HG03139 (cell line): ENCODE measurements around the gene MS4A12.
"Not testable (repeated sequence)": the region's sequence is repeated elsewhere in the genome, so short reads cannot be mapped to it uniquely, and the experiment has no call there.

Source experiments
- ATAC-seq: cut with Tn5 transposase; IDR thresholded peaks from one replicate; pipeline ENCODE4 v1.9.1; 2021; ENCODE audit not compliant: unreplicated experiment

Gene MS4A12

DNA sequence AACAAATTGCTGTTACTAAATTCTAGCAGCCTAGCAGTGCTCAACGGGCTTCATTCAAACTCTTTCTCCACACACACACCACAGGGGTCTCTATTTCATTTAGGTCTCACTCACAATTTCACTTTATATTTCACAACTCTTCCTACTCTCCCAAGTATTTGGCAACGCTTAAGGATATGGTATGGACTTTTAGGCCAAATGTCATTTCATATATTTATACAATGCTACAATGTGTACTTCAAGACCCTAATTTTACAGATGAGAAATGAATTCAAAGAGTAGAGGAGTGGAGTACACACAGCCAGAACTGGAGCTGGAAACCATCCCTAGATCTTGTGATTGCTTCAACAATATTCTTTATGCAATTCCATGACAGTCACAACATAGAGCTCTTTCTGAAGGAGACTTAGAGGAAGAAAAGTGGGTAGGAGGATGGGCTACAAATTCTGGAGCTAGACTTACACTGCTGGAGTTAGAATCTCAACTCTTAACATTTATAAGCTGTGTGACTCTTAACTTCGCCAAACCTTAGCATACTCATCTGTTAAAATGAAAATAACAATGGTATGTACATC, 20.2 kb downstream of the MS4A12 start:
- no peak for ATAC-seq

DNA sequence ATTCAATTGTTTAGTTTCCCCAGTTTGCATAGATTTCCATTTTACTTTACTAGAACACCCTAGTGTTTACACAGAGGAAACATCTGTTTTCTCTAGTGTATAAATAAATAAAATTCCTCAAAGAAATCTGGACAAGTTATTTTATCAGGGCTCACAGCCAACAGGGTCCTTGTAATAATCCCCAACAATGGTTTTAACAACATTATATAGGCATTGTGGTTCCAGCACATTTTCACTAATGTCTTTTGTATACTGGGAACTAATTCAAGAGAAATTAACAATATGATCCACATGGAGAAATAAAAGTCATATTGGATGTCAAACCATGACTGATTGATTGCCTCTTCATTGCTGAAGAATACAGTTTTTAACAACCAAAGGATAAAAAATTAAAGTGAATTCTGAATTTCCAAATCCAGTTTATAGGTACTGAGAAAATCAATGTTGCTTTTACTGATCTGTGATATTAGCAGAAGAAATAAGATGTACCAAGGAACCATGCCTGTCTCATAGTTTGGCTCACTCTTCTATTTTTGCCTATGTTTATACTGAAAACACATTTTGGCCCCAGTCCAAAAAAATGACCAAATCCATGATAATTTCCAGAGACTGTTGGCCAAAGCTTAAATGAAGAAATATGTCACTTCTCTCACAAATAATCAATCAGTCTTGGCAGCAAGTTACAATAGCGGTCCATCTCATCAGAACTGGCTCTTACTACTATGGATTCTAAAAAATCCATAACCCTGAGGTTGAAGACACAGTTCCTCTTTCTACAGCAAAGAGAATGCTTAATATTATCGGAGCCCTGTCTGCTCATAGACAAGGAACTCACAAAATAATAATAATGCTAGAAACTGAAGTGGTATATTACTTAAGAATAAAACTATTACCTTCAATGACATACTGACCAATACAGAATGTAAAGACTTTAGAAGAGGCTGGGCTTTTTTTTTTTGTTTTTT, 21.2 kb downstream of the MS4A12 start:
- no peak for ATAC-seq

DNA sequence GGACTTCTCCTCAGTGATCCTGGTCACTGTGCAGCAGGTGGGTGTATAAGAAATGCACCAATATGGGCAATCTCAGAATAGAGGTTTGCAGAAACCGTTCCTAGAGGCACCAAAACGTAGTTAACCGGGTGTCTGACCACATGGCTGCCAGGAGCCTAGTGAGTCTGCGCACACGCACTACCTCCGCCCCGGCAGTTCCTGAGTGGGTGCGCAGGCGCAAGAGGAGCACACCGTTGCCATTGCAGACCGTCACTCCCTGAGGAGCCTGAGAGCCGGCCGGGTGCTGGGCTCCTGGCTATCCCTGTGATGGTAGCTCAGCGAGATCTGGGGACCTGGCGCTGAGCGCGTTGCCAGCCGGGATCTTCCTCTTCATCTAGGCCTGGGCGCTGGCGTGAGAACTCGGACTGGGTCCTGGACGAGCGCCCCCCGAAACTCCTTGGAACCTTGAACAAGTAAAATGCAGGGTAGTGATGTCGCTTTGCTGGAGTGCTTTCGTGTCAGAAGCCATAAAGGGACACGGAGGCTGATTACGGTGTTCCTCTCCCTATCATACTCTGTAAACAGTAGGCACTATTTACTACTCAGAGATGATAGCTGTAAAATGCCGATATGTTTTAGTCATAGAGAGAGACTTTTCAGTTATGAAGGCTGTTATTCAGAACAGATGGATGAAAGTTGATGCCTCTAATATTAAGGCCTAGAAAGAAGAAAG, 22.7 kb downstream of the MS4A12 start, which contains the start of gene MS4A13:
TSS of gene MS4A13 (plus strand) at position 249 of the 712 bp plus-strand sequence. CDS start 2,692 bp downstream, outside the sequence.
- no peak for ATAC-seq

GRCh38 chr11:60528465-60528864, 35.9 kb downstream of the MS4A12 start:
- no peak for ATAC-seq

DNA sequence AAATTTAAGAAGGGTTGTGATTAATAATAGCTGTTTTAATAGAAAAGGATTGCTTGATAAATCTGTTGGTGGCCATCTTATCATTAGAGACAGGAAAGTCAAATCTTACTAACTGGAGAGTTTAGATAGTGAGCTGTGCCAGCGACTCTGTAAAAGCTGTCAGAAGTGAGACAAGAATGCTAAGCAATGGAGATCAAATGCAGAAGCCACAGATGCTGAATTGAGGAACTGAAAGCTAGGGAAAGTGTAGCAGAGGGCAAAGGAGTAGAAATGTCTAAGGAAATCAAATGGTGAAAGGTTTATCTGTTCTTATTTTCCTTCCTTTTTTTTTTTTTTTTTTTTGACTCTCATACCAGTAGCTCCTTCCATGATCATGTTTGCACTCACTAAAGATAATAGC, 36.4 kb downstream of the MS4A12 start:
- ATAC-seq, result no peak

DNA sequence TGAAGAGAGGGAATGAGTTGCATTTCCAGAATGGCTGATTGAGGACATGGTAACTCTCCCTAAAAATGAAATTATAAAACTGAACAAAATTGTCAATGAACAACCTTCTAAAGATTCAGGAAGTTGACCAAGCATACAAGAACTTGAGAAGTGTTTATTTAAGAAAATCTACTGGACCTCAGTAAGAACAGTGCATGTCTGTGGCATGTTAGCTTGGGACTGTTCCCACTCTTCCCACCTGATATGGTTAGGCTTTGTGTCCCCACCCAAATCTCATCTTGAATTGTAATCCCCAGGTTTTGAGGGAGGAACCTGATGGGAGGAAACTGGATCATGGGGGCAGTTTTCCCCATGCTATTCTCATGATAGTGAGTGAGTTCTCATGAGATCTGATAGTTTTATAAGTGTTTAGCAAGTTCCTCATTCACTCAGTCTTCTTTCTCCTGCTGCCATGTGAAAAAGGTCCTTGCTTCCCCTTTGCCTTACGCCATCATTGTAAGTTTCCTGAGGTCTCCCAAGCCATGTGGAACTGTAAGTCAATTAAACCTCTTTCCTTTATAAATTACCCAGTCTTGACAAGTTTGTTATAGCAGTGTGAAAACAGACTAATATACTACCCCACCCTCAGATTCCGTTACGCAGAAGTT, 38.0 kb downstream of the MS4A12 start:
- no peak for ATAC-seq

DNA sequence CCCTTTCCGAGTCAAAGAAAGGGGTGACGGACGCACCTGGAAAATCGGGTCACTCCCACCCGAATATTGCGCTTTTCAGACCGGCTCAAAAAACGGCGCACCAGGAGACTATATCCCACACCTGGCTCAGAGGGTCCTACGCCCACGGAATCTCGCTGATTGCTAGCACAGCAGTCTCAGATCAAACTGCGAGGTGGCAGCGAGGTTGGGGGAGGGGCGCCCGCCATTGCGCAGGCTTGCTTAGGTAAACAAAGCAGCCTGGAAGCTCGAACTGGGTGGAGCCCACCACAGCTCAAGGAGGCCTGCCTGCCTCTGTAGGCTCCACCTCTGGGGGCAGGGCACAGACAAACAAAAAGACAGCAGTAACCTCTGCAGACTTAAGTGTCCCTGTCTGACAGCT, 39.8 kb downstream of the MS4A12 start:
- ATAC-seq, result not testable (repeated sequence)

DNA sequence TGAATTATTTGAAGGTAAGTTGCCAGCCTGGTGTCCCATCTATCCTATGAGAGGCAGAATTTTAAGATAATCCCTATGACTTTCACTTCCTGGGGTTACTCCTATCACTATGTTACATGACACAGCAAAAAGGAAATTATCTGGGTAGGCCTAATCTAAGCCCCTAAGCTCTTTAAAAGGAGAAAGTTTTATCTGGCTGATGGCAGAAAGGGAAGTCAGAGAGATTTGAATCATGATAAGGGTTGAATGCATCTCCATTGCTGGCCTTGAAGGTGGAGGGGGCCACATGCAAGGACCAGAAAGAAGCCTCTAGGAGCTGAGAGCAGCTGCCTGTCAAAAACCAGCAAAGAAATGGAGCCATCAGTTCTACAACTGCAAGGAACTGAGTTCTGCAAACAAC, 46.0 kb downstream of the MS4A12 start:
- not testable (repeated sequence) for ATAC-seq

DNA sequence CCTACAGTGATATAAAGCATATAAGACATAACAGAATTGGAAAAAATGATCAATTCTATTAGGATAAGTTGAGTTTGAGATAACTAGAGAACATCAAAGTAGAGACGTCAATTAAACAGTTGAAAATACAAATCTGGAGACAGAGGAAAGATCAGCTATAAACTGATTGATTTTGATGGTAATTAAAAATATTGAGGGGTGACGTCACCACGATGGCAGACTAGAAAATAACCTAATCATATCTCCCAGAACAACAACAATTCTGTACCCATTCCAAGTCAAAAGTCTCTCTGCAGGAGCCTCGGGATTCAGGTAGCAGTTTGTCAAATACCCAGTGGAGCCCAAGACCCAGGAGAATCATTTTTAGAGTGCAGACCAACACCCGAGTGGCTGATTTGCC, 51.5 kb downstream of the MS4A12 start:
- ATAC-seq, result no peak
